PC-9 (cell line): ENCODE results near the gene NOD1. TPM values are rescaled to one million over a fixed set of nuclear protein-coding genes. Genes with fewer than 3 reads are reported as not detected.
A peak's percentile ranks its signal among the peaks of the same experiment; 100 is the strongest.

Source experiments
- BruUV-seq: library from RNA; stranded (reverse); fragments of 400-500 nt; replicated peaks from 2 replicates; lab custom pipeline; 2021; lab: Mats Ljungman, UMichigan
- CTCF ChIA-PET: fragments of 300-600 bp; sonication (Branson Sonifier 250); formaldehyde crosslinking; loops from one replicate; lab custom pipeline; 2022; ENCODE audit warnings: antibody characterized with exemption; lab: Charles Lee
- POLR2A ChIA-PET: fragments of 300-600 bp; sonication (Branson Sonifier 250); formaldehyde crosslinking; loops from one replicate; lab custom pipeline; 2022; ENCODE audit warnings: antibody characterized with exemption; ENCODE audit not compliant: unreplicated experiment; lab: Charles Lee
- DNase-seq, 2 experiments: peaks; one replicate each; pipeline versions ENCODE4 v3.0.0 to v3.0.0-alpha.2; 2015 to 2022; ENCODE audit warnings: mixed read lengths in 1 of 2
- H2AFZ ChIP-seq: fragments of 200-600 bp; sonication (generic); 2 replicates; pipeline ENCODE4 v1.8.1; 2017; ENCODE audit warnings: antibody characterized with exemption
- H3F3A ChIP-seq: fragments of 200-600 bp; sonication (generic); 2 replicates; pipeline ENCODE4 v1.8.1; 2017; ENCODE audit warnings: antibody characterized with exemption, mild to moderate bottlenecking, low read depth; ENCODE audit not compliant: insufficient read depth
- H3K27ac ChIP-seq: fragments of 200-600 bp; sonication (generic); 2 replicates; pipeline ENCODE4 v1.6.1; 2016; ENCODE audit warnings: mixed run types
- H3K27me3 ChIP-seq: fragments of 200-600 bp; sonication (generic); 2 replicates; pipeline ENCODE4 v1.6.1; 2016; ENCODE audit warnings: low read depth, mixed run types; ENCODE audit not compliant: insufficient read depth
- H3K36me3 ChIP-seq: fragments of 200-600 bp; sonication (generic); 2 replicates; pipeline ENCODE4 v1.6.1; 2016; ENCODE audit warnings: low read depth, mixed run types
- H3K4me1 ChIP-seq: fragments of 200-600 bp; sonication (generic); replicated peaks from 2 replicates; pipeline ENCODE4 v1.6.1; 2016; ENCODE audit warnings: mixed run types; ENCODE audit not compliant: insufficient read depth
- H3K4me2 ChIP-seq: fragments of 200-600 bp; sonication (generic); 2 replicates; pipeline ENCODE4 v1.6.1; 2017; ENCODE audit warnings: mixed run types
- H3K4me3 ChIP-seq: fragments of 200-600 bp; sonication (generic); 2 replicates; pipeline ENCODE4 v1.6.1; 2016; ENCODE audit warnings: mixed run types
- H3K79me2 ChIP-seq: fragments of 200-600 bp; sonication (generic); 2 replicates; pipeline ENCODE4 v1.6.1; 2017; ENCODE audit warnings: low read depth, mixed run types
- H3K9me2 ChIP-seq: fragments of 200-600 bp; sonication (generic); 2 replicates; pipeline ENCODE4 v1.8.1; 2017; ENCODE audit warnings: mild to moderate bottlenecking; ENCODE audit not compliant: insufficient read depth
- H3K9me3 ChIP-seq: fragments of 200-600 bp; sonication (generic); 2 replicates; pipeline ENCODE4 v1.8.1; 2016; ENCODE audit warnings: low read depth; ENCODE audit not compliant: insufficient read depth
- H4K20me1 ChIP-seq: fragments of 200-600 bp; sonication (generic); 2 replicates; pipeline ENCODE4 v1.8.1; 2017; ENCODE audit not compliant: insufficient read depth
- CTCF ChIP-seq: fragments of 200-600 bp; sonication (generic); conservative IDR thresholded peaks from 2 replicates; pipeline ENCODE4 v1.6.1; 2017; ENCODE audit warnings: mixed run types, antibody characterized with exemption, mild to moderate bottlenecking, moderate library complexity
- EZH2 ChIP-seq: fragments of 200-600 bp; sonication (generic); IDR thresholded peaks from 2 replicates; pipeline ENCODE4 v1.8.0; 2017; ENCODE audit warnings: antibody characterized with exemption, low read depth
- intact Hi-C: fragments of 100-400 bp; cut with micrococcal nuclease; formaldehyde crosslinking; loops from one replicate; pipeline ENCODE4 v1.10.0; 2022; ENCODE audit not compliant: unreplicated experiment
- total RNA-seq: library from RNA; stranded (reverse); gene quantifications from 2 replicates; pipeline ENCODE4 v1.2.3, GENCODE V29; 2021

NOD1 gene
- total RNA-seq, 1 experiment from 2014 or later: 16.5 TPM

DNA sequence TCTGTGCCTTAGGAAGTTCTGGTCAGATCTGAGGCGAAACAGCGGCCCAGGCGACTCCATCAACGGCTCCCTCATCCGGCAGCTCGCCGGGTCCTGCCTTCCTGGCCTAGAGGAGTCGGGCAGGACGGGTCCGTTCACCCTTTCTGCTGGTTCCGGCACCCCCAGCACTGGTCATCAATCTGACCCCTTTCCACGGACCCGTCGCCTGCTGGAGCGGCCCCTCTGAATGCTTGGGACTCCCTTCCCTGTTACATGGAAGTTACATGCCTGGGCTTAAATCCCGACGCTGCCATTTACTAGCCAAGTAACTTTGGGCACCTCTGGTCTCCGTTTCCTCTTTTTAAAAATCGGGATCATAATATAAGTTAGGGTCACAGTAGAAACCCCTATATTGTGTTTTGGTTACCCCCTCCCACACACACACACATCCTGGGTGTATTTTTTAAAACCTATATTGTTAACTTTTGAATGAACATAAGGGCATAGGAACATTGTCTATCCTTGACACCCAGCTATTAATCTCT is 26.7 kb upstream of the NOD1 start:
- H3F3A ChIP-seq: peaks cover 29% of the 10 kb centered on the region
- intact Hi-C loops: loop anchor here (2.0 to 10.0 kb wide), 6 partner anchors 47 to 360 kb away; partner anchors contain the start of genes GARS1 and ZNRF2
- H3K9me2 ChIP-seq: no peaks in the 10 kb centered on the region
- H3K4me2 ChIP-seq: peak overlapping the region; percentile 91
- peaks cover 15% of the 10 kb centered on the region for H3K36me3 ChIP-seq
- no peaks in the 10 kb centered on the region for H3K27me3 ChIP-seq
- peak overlapping the region; percentile 81 for H3K4me3 ChIP-seq
- TF ChIP-seq EZH2 (no peak), CTCF (no peak)
- H3K27ac ChIP-seq: peak overlapping the region; percentile 13; the same call in 1 of the 2 replicates
- POLR2A ChIA-PET: no interaction called here
- CTCF ChIA-PET: interaction anchor here (0.6 kb wide), 1 partner anchor 22 kb away, joined by 3 read pairs; no protein-coding TSS in a partner anchor
- peaks cover 68% of the 10 kb centered on the region for H3K4me1 ChIP-seq
- peaks cover 43% of the 10 kb centered on the region for H3K79me2 ChIP-seq
- no peaks in the 10 kb centered on the region for H3K9me3 ChIP-seq
- H4K20me1 ChIP-seq: no peaks in the 10 kb centered on the region
- BruUV-seq: TSS peak; percentile 91
- DNase-seq: no peak
- peak overlapping the region; percentile 89 for H2AFZ ChIP-seq

DNA sequence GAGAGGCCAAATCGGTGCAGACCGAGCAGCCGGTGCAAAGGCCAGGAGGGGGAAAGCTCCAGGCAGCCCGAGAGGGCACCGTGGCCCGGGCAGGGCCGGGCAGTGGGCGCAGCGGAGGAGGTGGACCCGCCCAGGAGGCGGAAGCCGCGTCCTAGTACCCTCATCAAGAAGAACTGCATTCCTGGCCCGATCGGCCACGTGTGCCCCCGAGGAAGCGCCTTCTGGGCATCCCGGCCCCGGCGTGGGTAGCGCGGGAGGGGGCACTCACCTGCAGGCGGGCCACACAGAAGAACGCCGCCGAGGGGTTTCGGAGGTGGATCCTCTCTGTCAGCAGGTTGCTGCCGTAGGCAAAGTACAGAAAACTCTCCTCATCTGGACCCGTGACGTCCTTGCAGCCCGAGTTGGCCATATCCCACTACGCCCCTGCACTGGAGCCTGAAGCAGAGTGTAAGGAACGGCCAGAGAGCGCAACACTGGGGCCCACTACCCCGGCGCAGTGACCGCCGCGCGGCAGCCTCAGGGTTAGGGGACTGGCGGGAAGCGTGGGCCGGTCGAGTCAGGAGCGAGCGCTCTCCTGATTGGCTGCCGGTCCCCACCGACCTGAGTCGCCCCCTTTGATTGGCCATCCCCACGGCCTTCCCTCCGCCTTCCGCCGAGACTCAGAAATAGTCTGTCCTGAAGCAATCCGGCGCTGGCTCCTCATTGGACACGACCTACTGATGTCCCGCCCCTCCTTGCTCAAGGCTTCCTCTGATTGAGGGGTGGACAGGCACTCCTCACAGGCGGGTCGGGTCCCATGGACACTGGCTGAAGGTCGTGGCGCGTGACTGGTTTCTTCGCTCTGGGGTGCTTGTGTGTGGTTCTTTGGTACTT is 26.0 kb upstream of the NOD1 start, which contains the start of gene GGCT:
TSS of gene GGCT (minus strand) at position 529 of the 873 bp plus-strand sequence. CDS start at position 409, 120 bp downstream.
- POLR2A ChIA-PET: no interaction called here
- Histone ChIP-seq H3K4me3 (peak within 1 kb of the TSS; percentile 81), H3K27me3 (no peaks in the 10 kb centered on the region), H3K9me2 (no peaks in the 10 kb centered on the region), H3K36me3 (peaks cover 22% of the 10 kb centered on the region), H3K79me2 (peaks cover 50% of the 10 kb centered on the region), H3K4me2 (peak within 1 kb of the TSS; percentile 91), H3K27ac (peak within 1 kb of the TSS; percentile 27), H4K20me1 (no peaks in the 10 kb centered on the region), H3K9me3 (0 out of 2 replicates have a peak, but pooled peaks cover 4% of the 10 kb centered on the region), H2AFZ (peak within 1 kb of the TSS; percentile 93), H3F3A (peaks cover 24% of the 10 kb centered on the region), H3K4me1 (peaks cover 62% of the 10 kb centered on the region)
- CTCF ChIA-PET: interaction anchor here (0.6 kb wide), 1 partner anchor 23 kb away, joined by 3 read pairs; no protein-coding TSS in a partner anchor
- TF ChIP-seq EZH2 (no peak), CTCF (no peak)
- TSS peak; percentile 63 for BruUV-seq
- intact Hi-C loops: loop anchor here (1.0 to 10.0 kb wide), 8 partner anchors 25 to 360 kb away; partner anchors contain the start of genes GARS1 and ZNRF2
- DNase-seq: peak; percentile 99
